SU-DHL-6 (cell line): ENCODE data around the gene ZNF746.

ENCODE experiments used
- H2AFZ ChIP-seq: fragments of 200-600 bp; sonication (generic); 2 replicates; pipeline ENCODE4 v1.6.1; 2014; ENCODE audit warnings: low read depth, mild to moderate bottlenecking, moderate library complexity, mixed read lengths, antibody characterized with exemption, low read length; ENCODE audit not compliant: severe bottlenecking
- H3F3A ChIP-seq: fragments of 200-600 bp; shearing (Covaris generic); 2 replicates; pipeline ENCODE4 v1.6.0; 2016; ENCODE audit warnings: antibody characterized with exemption, mild to moderate bottlenecking; ENCODE audit not compliant: insufficient read depth
- H3K27ac ChIP-seq: fragments of 200-600 bp; sonication (generic); 2 replicates; pipeline ENCODE4 v1.5.1; 2016; ENCODE audit warnings: low read depth, mild to moderate bottlenecking, low read length, moderate library complexity, mixed read lengths
- H3K27me3 ChIP-seq: fragments of 200-600 bp; sonication (generic), shearing (Covaris generic); 2 replicates; pipeline ENCODE4 v1.6.0; 2014; ENCODE audit warnings: mild to moderate bottlenecking, low read length
- H3K36me3 ChIP-seq: fragments of 200-600 bp; sonication (generic); 2 replicates; pipeline ENCODE4 v1.6.1; 2014; ENCODE audit warnings: mild to moderate bottlenecking, low read length, mixed read lengths
- H3K4me2 ChIP-seq: fragments of 300-600, 200-600 bp; shearing (Covaris generic), sonication (generic); 2 replicates; pipeline ENCODE4 v1.6.0; 2014; ENCODE audit warnings: low read length, low read depth, mild to moderate bottlenecking; ENCODE audit not compliant: poor library complexity, severe bottlenecking
- H3K4me3 ChIP-seq: fragments of 200-600 bp; sonication (generic); 2 replicates; pipeline ENCODE4 v1.5.1; 2014; ENCODE audit warnings: antibody characterized with exemption, low read length, mild to moderate bottlenecking, mixed read lengths; ENCODE audit not compliant: insufficient read depth, poor library complexity, severe bottlenecking
- H3K79me2 ChIP-seq: fragments of 200-600 bp; sonication (generic); 2 replicates; pipeline ENCODE4 v1.6.1; 2014; ENCODE audit warnings: mild to moderate bottlenecking, low read length, moderate library complexity; ENCODE audit not compliant: insufficient read depth
- H3K9ac ChIP-seq: fragments of 200-600 bp; sonication (generic); 2 replicates; pipeline ENCODE4 v1.7.0; 2014; ENCODE audit warnings: mild to moderate bottlenecking, low read length
- H3K9me2 ChIP-seq: fragments of 200-600 bp; sonication (generic); replicated peaks from 2 replicates; pipeline ENCODE4 v1.6.1; 2014; ENCODE audit warnings: low read length; ENCODE audit not compliant: insufficient read depth
- H3K9me3 ChIP-seq: fragments of 200-600 bp; sonication (generic); 2 replicates; pipeline ENCODE4 v1.6.1; 2014; ENCODE audit warnings: low read length, mixed read lengths; ENCODE audit not compliant: insufficient read depth
- H4K20me1 ChIP-seq: fragments of 200-600 bp; sonication (generic); 2 replicates; pipeline ENCODE4 v1.6.1; 2014; ENCODE audit warnings: low read depth, mild to moderate bottlenecking, antibody characterized with exemption, low read length, moderate library complexity, mixed read lengths
- EZH2phosphoT487 ChIP-seq: fragments of 200-600 bp; sonication (generic), shearing (Covaris generic); conservative IDR thresholded peaks from 2 replicates; pipeline ENCODE4 v1.6.1; 2018; ENCODE audit warnings: mild to moderate bottlenecking, antibody characterized with exemption, low read length, moderate library complexity, mixed read lengths
- TF ChIP-seq, protein P1 (sequence below): fragments of 200-600 bp; sonication (generic); IDR thresholded peaks from one replicate; pipeline ENCODE4 v1.5.1; 2017; ENCODE audit warnings: antibody characterized with exemption, mild to moderate bottlenecking, low read length, moderate library complexity; ENCODE audit not compliant: insufficient read depth, poor library complexity, severe bottlenecking

ZNF746 gene

DNA sequence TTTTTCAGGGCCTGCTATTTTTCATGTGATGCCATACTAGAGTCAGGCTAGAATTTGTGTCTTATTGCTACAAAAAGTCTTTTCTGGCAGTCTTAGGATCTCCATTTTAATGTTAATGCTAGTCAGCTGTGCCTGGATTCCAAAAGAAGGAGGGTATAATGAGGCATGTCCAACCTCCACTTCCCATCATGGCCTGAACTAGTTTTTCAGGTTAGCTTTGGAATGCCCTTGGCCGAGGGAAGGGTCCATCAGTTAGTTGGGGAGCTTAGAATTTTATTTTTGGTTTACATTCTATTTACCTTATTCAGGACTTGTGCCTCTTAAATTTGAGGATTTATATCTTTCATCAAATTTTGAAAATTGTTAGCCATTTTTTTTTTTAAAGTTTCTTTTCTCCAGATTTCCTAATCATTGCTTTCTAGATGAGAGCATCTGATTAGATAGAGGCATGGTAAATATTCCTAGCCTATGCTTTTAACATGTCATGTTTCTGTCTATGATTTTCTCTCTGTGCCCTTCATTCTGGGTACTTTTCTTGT lies 30.2 kb downstream of the ZNF746 start:
- Histone ChIP-seq H3K27me3 (no peaks in the 10 kb centered on the region), H3K9me2 (no peaks in the 10 kb centered on the region), H3K9ac (no peak overlapping the region), H3K9me3 (peaks cover 14% of the 10 kb centered on the region; the same call in 1 of the 2 replicates), H3K36me3 (no peaks in the 10 kb centered on the region), H3F3A (no peaks in the 10 kb centered on the region), H3K79me2 (no peaks in the 10 kb centered on the region), H2AFZ (no peak overlapping the region), H3K27ac (no peak overlapping the region), H4K20me1 (no peaks in the 10 kb centered on the region), H3K4me3 (no peak overlapping the region), H3K4me2 (no peak overlapping the region)
- no peak for TF ChIP-seq EZH2phosphoT487
- TF ChIP-seq, protein P1, sequence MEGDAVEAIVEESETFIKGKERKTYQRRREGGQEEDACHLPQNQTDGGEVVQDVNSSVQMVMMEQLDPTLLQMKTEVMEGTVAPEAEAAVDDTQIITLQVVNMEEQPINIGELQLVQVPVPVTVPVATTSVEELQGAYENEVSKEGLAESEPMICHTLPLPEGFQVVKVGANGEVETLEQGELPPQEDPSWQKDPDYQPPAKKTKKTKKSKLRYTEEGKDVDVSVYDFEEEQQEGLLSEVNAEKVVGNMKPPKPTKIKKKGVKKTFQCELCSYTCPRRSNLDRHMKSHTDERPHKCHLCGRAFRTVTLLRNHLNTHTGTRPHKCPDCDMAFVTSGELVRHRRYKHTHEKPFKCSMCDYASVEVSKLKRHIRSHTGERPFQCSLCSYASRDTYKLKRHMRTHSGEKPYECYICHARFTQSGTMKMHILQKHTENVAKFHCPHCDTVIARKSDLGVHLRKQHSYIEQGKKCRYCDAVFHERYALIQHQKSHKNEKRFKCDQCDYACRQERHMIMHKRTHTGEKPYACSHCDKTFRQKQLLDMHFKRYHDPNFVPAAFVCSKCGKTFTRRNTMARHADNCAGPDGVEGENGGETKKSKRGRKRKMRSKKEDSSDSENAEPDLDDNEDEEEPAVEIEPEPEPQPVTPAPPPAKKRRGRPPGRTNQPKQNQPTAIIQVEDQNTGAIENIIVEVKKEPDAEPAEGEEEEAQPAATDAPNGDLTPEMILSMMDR: no peak

DNA sequence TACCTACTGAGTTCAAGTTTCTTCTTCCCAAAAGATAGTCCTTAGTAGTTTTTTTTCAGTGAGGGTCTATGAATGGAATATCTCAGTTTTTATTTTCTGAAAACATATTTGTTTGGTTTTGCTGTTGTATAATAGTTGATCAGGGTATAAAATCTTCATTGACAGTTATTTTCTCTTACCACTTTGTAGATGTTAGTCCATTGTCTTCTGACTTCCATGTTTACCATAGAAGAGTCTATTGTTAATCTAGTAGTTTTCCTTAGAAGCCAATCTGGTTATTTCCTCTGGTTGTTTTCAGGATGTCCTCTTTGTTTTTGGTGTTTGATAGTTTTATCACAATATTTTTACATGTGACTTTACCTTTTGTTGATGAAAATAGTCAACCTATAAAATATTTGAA lies 31.2 kb downstream of the ZNF746 start:
- Histone ChIP-seq H3F3A (no peaks in the 10 kb centered on the region), H3K27me3 (no peaks in the 10 kb centered on the region), H3K36me3 (no peaks in the 10 kb centered on the region), H2AFZ (no peak overlapping the region), H3K9me2 (no peaks in the 10 kb centered on the region), H3K4me3 (no peak overlapping the region), H3K27ac (no peak overlapping the region), H3K4me2 (no peak overlapping the region), H4K20me1 (no peaks in the 10 kb centered on the region), H3K9me3 (peaks cover 14% of the 10 kb centered on the region; the same call in 1 of the 2 replicates), H3K9ac (no peak overlapping the region), H3K79me2 (no peaks in the 10 kb centered on the region)
- TF ChIP-seq EZH2phosphoT487: no peak
- TF ChIP-seq, protein P1: no peak

DNA sequence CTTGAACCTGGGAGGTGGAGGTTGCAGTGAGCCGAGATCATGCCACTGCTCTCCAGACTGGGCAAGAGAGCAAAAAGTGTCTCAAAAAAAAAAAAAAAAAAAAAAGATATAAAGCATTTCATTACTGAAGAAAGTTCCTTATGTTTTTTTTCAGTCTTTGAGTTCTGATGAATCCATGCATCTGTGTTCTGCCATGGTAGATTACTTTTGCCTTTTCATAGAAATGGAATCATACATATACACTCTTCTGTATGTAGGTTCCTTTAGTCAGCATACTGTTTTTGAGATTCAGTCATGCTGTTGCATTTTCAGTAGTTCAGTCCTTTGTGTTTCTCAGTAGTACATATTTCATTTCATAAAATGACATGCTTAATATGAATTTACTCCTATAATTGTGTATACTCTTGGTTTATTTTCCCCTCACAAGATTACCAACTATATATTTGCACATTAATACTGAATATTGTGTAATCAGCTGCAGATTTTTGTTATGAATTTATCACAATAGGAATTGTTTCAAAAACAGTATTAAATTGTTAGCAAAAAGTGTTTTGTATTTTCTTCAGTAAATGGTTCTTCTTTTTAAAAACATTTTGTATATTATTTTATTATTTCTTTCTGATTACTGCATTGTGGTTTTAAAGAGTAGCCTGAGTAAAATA lies 34.0 kb downstream of the ZNF746 start:
- no peak overlapping the region for H3K4me2 ChIP-seq
- no peaks in the 10 kb centered on the region; the same call in 1 of the 2 replicates for H3K79me2 ChIP-seq
- peaks cover 14% of the 10 kb centered on the region; the same call in 1 of the 2 replicates for H3K9me3 ChIP-seq
- no peak for TF ChIP-seq EZH2phosphoT487
- TF ChIP-seq, protein P1: no peak
- no peaks in the 10 kb centered on the region for H3F3A ChIP-seq
- no peaks in the 10 kb centered on the region for H3K9me2 ChIP-seq
- no peaks in the 10 kb centered on the region for H3K36me3 ChIP-seq
- H3K27ac ChIP-seq: no peak overlapping the region
- no peaks in the 10 kb centered on the region for H3K27me3 ChIP-seq
- H2AFZ ChIP-seq: no peak overlapping the region
- no peak overlapping the region for H3K4me3 ChIP-seq
- no peaks in the 10 kb centered on the region for H4K20me1 ChIP-seq
- H3K9ac ChIP-seq: no peak overlapping the region
